Ovary (tissue), 3 donors: Measurements from ENCODE around the gene FABP7.

Source experiments
- EP300 ChIP-seq: sonication (generic); formaldehyde crosslinking; IDR thresholded peaks from one replicate; pipeline ENCODE4 v1.6.1; 2017; ENCODE audit warnings: antibody characterized with exemption
- POLR2A ChIP-seq: fragments of 450-650 bp; IDR thresholded peaks from one replicate; pipeline ENCODE4 v1.6.1; 2017; ENCODE audit warnings: antibody characterized with exemption, mild to moderate bottlenecking, moderate library complexity
- TF ChIP-seq, protein P1 (sequence below), 3 donors: fragments of 450-650 bp in 2 of 3; fragments of 200-600 bp in 1 of 3; IDR thresholded peaks; one replicate each; pipeline versions ENCODE4 v1.5.1 to v1.8.0; 2016 to 2022; ENCODE audit warnings: antibody characterized with exemption in 3 of 3, mild to moderate bottlenecking in 1 of 3
- donor health status: DM: no; HTN: no; CAD: no.

DNA sequence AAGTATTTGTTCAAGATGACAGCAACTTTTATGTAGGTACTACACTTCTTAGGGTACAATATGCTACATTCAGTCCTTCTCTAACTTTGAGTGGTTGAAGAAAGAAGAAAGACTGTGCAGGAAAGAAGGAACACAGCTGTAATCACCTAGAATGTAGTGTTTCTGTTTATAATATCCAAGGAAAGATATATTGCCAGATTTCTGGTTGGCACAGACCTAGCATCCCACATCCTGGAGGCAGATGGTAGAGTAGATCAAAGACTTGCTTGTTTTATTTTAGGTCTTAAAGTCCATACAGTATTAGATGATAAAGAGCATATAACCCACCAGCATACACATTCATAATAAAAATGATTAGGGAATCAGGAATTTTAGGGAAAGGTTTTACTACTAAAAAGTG lies 13.3 kb upstream of the FABP7 start:
- TF ChIP-seq POLR2A, result no peak
- no peak for TF ChIP-seq EP300
- TF ChIP-seq, protein P1, sequence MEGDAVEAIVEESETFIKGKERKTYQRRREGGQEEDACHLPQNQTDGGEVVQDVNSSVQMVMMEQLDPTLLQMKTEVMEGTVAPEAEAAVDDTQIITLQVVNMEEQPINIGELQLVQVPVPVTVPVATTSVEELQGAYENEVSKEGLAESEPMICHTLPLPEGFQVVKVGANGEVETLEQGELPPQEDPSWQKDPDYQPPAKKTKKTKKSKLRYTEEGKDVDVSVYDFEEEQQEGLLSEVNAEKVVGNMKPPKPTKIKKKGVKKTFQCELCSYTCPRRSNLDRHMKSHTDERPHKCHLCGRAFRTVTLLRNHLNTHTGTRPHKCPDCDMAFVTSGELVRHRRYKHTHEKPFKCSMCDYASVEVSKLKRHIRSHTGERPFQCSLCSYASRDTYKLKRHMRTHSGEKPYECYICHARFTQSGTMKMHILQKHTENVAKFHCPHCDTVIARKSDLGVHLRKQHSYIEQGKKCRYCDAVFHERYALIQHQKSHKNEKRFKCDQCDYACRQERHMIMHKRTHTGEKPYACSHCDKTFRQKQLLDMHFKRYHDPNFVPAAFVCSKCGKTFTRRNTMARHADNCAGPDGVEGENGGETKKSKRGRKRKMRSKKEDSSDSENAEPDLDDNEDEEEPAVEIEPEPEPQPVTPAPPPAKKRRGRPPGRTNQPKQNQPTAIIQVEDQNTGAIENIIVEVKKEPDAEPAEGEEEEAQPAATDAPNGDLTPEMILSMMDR (IDR thresholded peaks at IDR 0.05), result no peak
